HL-60/S4 treated with retinoic acid at 250 ng/mL for 4 days and 3 days (cell line): ENCODE measurements around the gene TMEM63A.
"Not testable (repeated sequence)": the region's sequence is repeated elsewhere in the genome, so short reads cannot be mapped to it uniquely, and the experiment has no call there.

ENCODE experiments used
- in situ Hi-C: fragments of 300-500 bp; cut with MboI; formaldehyde crosslinking; loops from 2 replicates; pipeline ENCODE4 v1.7.0; 2022; ENCODE audit warnings: low sequenced_read_pairs

Gene TMEM63A

DNA sequence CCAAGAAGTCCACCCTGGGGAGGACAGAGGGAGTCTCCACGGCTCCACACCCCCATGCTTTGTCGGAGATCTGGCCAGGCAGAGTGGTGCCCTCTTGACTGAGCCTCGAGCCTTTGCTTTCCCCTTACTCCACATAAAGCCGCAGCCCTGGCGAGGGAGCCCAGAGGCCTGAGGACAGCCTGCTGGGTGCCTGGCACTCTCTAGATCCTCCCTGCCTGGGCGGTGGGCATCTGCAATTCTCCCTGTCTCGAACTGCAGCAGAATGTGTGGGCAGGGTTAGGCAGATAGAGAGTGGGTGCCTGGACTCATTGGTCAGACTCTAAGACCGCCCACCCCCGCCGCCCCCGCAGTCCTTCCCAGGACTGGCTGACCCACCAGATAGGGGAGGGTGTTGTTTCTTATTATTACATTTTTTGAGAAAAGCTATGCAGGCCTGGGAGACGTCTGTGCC lies 58.3 kb downstream of the TMEM63A start:
- in situ Hi-C loops = no loop called here

DNA sequence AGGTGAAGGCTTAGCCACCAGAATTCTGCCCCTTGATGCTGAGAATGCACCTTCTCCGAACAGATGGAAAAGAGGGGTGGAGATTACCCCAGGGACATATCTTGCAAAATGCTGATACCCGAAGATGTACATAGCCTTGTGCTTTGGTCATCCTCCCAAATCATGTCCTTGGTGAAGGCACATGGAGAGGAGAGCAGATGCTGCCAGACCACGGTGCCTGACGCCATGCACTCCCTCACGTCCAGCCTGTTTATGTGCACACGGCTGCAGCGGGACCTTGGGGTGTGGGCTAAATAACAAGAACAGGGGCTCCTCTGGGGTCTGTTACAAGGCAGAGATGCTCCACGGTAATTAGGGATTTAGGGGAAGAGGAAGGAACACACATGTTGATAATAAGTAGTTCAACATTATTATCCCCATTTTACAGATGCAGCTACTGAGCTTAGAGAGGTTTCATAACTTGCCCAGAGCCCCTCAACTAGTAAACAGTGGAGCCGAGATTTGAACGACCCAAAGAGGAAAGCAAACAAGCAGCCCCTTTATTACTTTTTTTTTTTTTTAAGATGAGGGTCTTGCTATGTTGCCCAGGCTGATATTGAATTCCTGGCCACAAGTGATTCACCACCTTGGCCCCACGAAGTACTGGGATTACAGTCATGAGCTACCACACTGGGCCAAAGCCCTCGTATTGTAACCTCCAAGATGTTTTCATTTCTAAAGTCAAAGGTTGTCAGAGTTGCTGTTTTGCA lies 59.4 kb downstream of the TMEM63A start:
- in situ Hi-C loops = no loop called here

- in situ Hi-C loops = no loop called here
These were observed 61.6 kb downstream of the TMEM63A start for GRCh38 chr1:225820522-225821120.

GRCh38 chr1:225819346-225820192 lies 62.6 kb downstream of the TMEM63A start:
- in situ Hi-C loops = no loop called here

GRCh38 chr1:225818229-225818628 lies 64.0 kb downstream of the TMEM63A start:
- in situ Hi-C loops = no loop called here

DNA sequence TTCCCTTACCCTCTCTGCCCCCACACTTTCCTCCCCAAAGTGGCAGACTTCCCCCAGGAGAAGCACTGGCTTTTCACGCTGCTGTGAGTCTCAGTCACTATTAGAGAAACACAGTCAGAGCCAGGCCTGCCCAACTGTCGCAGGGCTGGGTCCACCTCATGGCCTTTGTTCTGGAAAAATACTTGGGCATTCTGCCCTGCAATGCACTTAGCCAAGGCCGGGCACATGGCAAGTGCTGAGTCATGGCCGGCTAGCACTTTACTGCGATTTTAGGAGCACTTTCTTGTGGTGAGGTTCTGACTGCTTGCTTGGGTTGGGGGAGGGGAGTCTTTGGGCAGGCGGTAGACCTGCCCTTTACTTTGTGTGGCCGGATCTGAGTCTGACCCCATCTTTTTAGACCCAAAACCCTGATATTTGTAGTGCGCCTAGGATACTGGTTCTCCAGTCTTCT lies 64.5 kb downstream of the TMEM63A start:
- in situ Hi-C loops = no loop called here

- in situ Hi-C loops = no loop called here
These were observed 65.3 kb downstream of the TMEM63A start for GRCh38 chr1:225816643-225817538.

GRCh38 chr1:225815526-225816178 lies 66.5 kb downstream of the TMEM63A start:
- in situ Hi-C loops = no loop called here

- in situ Hi-C loops = not testable (repeated sequence)
These were observed 67.1 kb downstream of the TMEM63A start for GRCh38 chr1:225815090-225815489.

- in situ Hi-C loops = no loop called here
These were observed 67.8 kb downstream of the TMEM63A start for GRCh38 chr1:225814381-225814780.

- in situ Hi-C loops = no loop called here
These were observed 68.8 kb downstream of the TMEM63A start for GRCh38 chr1:225813214-225813964.

- in situ Hi-C loops = no loop called here
These were observed 69.5 kb downstream of the TMEM63A start for GRCh38 chr1:225812488-225813213.

GRCh38 chr1:225811622-225812487 lies 70.3 kb downstream of the TMEM63A start:
- in situ Hi-C loops = no loop called here

DNA sequence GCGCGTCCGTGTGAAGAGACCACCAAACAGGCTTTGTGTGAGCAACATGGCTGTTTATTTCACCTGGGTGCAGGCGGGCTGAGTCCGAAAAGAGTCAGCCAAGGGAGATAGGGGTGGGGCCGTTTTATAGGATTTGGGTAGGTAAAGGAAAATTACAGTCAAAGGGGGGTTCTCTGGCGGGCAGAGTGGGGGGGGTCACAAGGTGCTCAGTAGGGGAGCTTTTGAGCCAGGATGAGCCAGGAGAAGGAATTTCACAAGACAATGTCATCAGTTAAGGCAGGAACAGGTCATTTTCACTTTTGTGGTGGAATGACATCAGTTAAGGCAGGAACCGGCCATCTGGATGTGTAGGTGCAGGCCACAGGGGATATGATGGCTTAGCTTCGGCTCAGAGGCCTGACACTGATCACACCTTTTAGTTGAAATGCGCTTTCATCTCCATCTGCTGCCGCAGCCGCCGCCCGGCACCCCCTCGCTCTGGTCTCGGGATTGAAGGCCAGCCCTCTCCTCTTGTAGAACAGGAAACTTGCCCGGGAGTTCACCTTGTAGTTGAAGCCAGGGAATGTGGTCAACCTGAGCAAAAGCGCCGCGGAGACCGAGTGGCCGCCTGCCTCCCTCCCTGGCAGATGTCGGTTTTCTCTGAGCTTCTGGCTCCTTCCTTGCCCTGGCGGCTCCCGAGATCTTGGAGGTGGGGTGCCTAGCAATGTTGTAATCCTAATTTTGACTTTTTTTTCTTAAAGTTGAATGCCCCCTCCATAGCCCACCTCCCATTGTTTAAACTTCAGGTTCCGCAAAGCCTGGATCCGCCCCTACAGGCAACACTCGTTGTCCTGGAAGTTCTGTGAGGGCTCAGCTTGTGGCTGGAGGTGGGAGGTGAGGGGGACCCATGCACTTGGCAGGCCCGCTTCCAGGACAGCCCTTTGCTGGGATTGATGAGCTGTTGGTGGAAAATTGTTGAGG lies 71.3 kb downstream of the TMEM63A start:
- in situ Hi-C loops = not testable (repeated sequence)

DNA sequence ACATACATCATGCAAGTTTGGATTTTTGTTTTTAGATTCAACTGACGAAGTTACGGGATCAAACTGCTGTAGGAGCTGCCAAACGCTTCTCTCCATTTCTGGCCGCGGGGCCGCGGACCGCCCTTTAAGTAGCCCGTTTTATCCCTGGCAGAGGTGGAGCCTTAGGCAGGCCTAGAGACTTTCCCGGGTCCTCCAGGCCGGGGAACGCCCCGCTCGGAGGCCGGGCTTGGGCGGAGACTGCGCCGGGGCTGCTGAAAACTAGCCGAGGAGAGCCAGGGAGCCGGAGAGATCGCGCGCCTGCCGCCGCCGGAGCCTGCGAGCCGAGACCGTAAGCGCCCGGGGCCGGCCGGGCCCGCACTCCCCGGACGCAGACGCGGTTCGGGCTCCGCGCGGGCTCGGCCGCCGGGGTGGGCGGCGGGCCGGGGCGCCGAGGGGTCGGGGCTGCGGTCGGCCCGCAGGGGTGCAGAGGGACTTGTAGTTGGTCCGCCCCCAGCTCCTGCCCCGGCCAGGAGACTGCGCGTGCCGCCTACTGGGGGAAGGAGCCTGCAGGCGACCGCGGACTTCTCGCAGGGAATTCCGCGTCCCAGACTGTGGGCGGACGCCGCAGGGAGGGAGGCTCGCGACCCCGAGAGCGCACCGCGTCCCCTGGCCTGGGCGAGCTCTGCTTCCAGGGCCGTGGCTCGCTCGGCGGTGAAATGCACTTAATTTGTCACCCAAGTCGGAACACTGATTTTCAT lies 72.2 kb downstream of the TMEM63A start, which contains the start of gene EPHX1:
TSS of gene EPHX1 (plus strand) at position 283 of the 737 bp plus-strand sequence. CDS start 18,606 bp downstream, outside the sequence.
- in situ Hi-C loops = no loop called here

- in situ Hi-C loops = no loop called here
These were observed 74.0 kb downstream of the TMEM63A start for GRCh38 chr1:225808136-225808535.
